Body of pancreas (tissue), 4 donors: ENCODE results near the gene THOP1. TPM values are rescaled to one million over a fixed set of nuclear protein-coding genes. Genes with fewer than 3 reads are reported as not detected.

Experiments
- ATAC-seq: fragments of 150-250 bp; one replicate; pipeline ENCODE4 v1.9.1; 2016
- DNase-seq, 4 donors: peaks; one replicate each; pipeline ENCODE4 v3.0.0-alpha.2; 2019
- H3K27ac ChIP-seq, 4 donors: fragments of 200-600 bp; sonication (generic); 1 replicate in 3 of 4; 2 replicates in 1 of 4; pipeline versions ENCODE4 v1.5.1 to v1.6.1; 2016 to 2019; ENCODE audit warnings: mild to moderate bottlenecking in 1 of 4, mixed read lengths in 1 of 4, moderate library complexity in 1 of 4
- H3K27me3 ChIP-seq, 2 donors: fragments of 200-600 bp; sonication (generic); one replicate each; pipeline ENCODE4 v1.6.0; 2016; ENCODE audit warnings: mild to moderate bottlenecking in 1 of 2
- H3K36me3 ChIP-seq, 2 donors: fragments of 200-600 bp; sonication (generic); replicated peaks in 1 of 2; 2 replicates each; pipeline ENCODE4 v1.5.1; 2016; ENCODE audit warnings: low read depth in 2 of 2; ENCODE audit not compliant: insufficient read depth in 1 of 2
- H3K4me1 ChIP-seq: fragments of 200-600 bp; sonication (generic); one replicate; pipeline ENCODE4 v1.6.0; 2016
- H3K4me3 ChIP-seq, 2 donors: fragments of 200-600 bp; sonication (generic); 1 replicate in 1 of 2; 2 replicates in 1 of 2; pipeline ENCODE4 v1.5.1; 2016 to 2019
- H3K9me3 ChIP-seq, 3 donors: fragments of 200-600 bp; sonication (generic); 1 replicate in 2 of 3; 2 replicates in 1 of 3; pipeline ENCODE4 v1.5.1; 2016
- POLR2A ChIP-seq, 3 donors: fragments of 450-650 bp; IDR thresholded peaks; one replicate each; pipeline ENCODE4 v1.6.1; 2016; ENCODE audit warnings: antibody characterized with exemption in 3 of 3, mild to moderate bottlenecking in 2 of 3
- WGBS, 2 donors: methylation state at CpG; one replicate each; pipeline ENCODE4 v1.1.5; 2017; 5-methylcytosine and 5-hydroxymethylcytosine counted together
- intact Hi-C: fragments of 100-400 bp; cut with DNase I; formaldehyde crosslinking; loops from one replicate; pipeline ENCODE4 v1.15.1; 2023
- total RNA-seq, 2 donors: library from RNA; depleted of rRNA; stranded (reverse); fragments of >200 nt; gene quantifications; one replicate each; pipeline ENCODE4 v1.1.0, GENCODE V29; 2016
- TF ChIP-seq, protein P1 (sequence below), 7 experiments: fragments of 450-650 bp in 4 of 7; fragments of 200-600 bp in 3 of 7; sonication (generic) in 3 of 7; IDR thresholded peaks; one replicate each; pipeline ENCODE4 v1.5.1; 2016 to 2019; ENCODE audit warnings: antibody characterized with exemption in 7 of 7

Gene THOP1
- total RNA-seq = 10 to 100 TPM; 17.5 to 19.7 TPM

DNA sequence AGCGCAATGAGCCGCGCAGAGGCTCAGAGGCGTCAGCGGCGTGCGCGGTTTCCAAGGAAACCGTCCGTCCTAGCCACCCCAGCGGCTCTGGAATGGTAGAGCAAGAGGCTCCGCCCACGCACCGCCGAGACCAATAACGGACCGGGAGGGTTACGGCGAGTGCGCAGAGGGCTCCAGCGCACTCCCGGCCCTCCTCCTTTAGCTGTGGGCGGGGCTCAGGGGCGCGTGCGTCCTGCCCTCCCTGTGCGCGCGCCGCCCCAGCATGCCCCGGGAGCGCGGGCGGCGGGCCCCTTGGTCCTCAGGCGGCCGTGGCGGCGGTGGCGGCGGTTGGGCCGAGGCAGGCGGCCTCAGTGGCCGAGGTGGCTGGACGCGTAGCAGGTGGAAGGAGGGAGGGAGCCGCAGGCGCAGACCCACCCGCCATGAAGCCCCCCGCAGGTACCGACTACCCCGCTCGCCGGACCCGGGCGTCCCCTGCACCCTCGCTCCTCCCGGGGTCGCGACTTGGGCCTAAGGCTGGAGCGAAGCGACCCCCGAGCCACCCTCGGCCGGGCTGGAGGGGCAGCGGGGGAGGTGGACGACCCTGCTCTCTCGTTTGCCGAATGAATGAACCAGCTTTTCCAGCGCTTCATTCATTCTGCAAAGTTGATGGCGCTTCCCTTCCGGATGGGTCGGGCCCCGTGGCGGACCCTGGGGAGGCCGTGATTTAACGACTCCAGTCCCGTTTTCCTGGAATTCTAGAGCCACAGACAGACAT is at the start of gene THOP1:
Gene THOP1 (plus strand): TSS at position 260 of the 754 bp plus-strand sequence. CDS start 160 bp downstream, at position 420.
- peak in 2 of 3 donors; percentile 57 to 63 for TF ChIP-seq POLR2A (IDR thresholded peaks at IDR 0.05)
- TF ChIP-seq, protein P1, sequence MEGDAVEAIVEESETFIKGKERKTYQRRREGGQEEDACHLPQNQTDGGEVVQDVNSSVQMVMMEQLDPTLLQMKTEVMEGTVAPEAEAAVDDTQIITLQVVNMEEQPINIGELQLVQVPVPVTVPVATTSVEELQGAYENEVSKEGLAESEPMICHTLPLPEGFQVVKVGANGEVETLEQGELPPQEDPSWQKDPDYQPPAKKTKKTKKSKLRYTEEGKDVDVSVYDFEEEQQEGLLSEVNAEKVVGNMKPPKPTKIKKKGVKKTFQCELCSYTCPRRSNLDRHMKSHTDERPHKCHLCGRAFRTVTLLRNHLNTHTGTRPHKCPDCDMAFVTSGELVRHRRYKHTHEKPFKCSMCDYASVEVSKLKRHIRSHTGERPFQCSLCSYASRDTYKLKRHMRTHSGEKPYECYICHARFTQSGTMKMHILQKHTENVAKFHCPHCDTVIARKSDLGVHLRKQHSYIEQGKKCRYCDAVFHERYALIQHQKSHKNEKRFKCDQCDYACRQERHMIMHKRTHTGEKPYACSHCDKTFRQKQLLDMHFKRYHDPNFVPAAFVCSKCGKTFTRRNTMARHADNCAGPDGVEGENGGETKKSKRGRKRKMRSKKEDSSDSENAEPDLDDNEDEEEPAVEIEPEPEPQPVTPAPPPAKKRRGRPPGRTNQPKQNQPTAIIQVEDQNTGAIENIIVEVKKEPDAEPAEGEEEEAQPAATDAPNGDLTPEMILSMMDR (IDR thresholded peaks at IDR 0.05) = peak in 1 of 7 experiments; percentile 1
- DNase-seq (peak; percentile 99 to 100 (median 100)), ATAC-seq (peak; percentile 91)
- 0% methylated on average over 10 to 67 of the region's 78 CpGs for WGBS, 2 donors
- no peaks in the 10 kb centered on the region for H3K9me3 ChIP-seq
- intact Hi-C loops = no loop called here
- peaks cover 47% of the 10 kb centered on the region for H3K4me1 ChIP-seq
- no peaks in the 10 kb centered on the region for H3K36me3 ChIP-seq
- peak within 1 kb of the TSS; percentile 45 to 91 (median 72) for H3K27ac ChIP-seq
- H3K4me3 ChIP-seq = peak within 1 kb of the TSS; percentile 79 to 80
- H3K27me3 ChIP-seq = no peaks in the 10 kb centered on the region

- Histone ChIP-seq H3K9me3 (no peaks in the 10 kb centered on the region), H3K36me3 (no peaks in the 10 kb centered on the region), H3K27ac (no peak overlapping the region), H3K4me1 (peaks cover 18% of the 10 kb centered on the region), H3K4me3 (no peak overlapping the region), H3K27me3 (no peaks in the 10 kb centered on the region)
- WGBS, 2 donors = 91 to 96% methylated on average over 8 to 15 of the region's 15 CpGs
- DNase-seq = no peak
- ATAC-seq = no peak
- intact Hi-C loops = no loop called here
- TF ChIP-seq POLR2A (IDR thresholded peaks at IDR 0.05) = no peak
- TF ChIP-seq, protein P1 (IDR thresholded peaks at IDR 0.05) = no peak
Measured at GRCh38 chr19:2736550-2737190, 48.6 kb upstream of the THOP1 start.

DNA sequence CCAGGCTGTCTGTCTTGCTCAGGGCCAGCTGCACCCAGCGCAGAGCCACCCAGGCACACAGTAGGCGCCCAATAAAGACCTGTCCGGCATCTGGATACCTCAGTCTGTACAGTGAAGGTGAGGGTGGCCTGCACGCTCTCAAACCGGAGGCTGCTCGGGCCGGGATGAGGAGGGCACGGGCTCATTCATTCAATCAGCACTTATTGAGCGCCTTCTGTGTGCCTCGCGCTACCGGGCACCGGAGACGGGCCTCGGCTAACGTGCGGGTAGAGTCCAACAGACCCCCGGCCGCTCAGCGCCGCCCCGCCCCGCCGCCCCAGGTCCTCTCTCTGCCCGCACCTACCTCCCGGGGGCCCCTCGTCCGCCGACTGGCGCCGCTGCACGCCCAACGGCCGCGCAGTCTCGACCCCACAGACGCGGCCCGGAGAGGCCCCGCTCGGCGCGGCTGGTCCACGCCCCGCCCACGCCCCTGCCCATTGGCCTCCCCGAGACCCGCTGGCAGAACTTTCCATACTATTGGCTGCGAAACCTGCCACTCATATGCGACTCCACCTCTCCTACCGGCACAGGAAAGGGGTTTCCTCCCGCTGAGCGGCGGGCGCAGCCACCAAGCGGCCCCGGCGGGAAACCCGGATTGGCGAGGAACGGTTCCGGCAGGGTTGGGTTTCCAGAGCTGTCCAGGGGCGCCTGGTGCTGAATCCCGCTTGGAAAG is 45.5 kb upstream of the THOP1 start, which contains the start of gene SLC39A3:
Gene SLC39A3 (minus strand): TSS at position 416 of the 712 bp plus-strand sequence. CDS start 2,760 bp downstream, outside the sequence.
- Histone ChIP-seq H3K4me1 (peaks cover 18% of the 10 kb centered on the region), H3K9me3 (no peaks in the 10 kb centered on the region), H3K4me3 (peak within 1 kb of the TSS; percentile 86 to 98), H3K27ac (peak within 1 kb of the TSS in 3 of 4 donors; percentile 29 to 71 (median 41)), H3K36me3 (no peaks in the 10 kb centered on the region), H3K27me3 (no peaks in the 10 kb centered on the region)
- DNase-seq (peak; percentile 99), ATAC-seq (peak; percentile 100)
- WGBS, 2 donors = 0% methylated on average over 13 to 29 of the region's 64 CpGs
- TF ChIP-seq, protein P1 (IDR thresholded peaks at IDR 0.05) = peak in 4 of 7 experiments; percentile 19 to 55 (median 39)
- TF ChIP-seq POLR2A (IDR thresholded peaks at IDR 0.05) = peak in 2 of 3 donors; percentile 35 to 36
- intact Hi-C loops = no loop called here

- no peaks in the 10 kb centered on the region for H3K9me3 ChIP-seq
- H3K36me3 ChIP-seq = no peaks in the 10 kb centered on the region
- H3K4me1 ChIP-seq = peaks cover 18% of the 10 kb centered on the region
- H3K4me3 ChIP-seq = no peak overlapping the region
- TF ChIP-seq, protein P1 (IDR thresholded peaks at IDR 0.05) = no peak
- no peak for TF ChIP-seq POLR2A (IDR thresholded peaks at IDR 0.05)
- ATAC-seq = no peak
- no peak for DNase-seq
- no peaks in the 10 kb centered on the region for H3K27me3 ChIP-seq
- WGBS, 2 donors = 43 to 48% methylated on average over 12 to 13 of the region's 13 CpGs
- intact Hi-C loops = no loop called here
- no peak overlapping the region for H3K27ac ChIP-seq
Measured at GRCh38 chr19:2740314-2740656, 45.0 kb upstream of the THOP1 start.
